HepG2 (cell line): ENCODE data around the gene IL21R. TPM values are rescaled to one million over a fixed set of nuclear protein-coding genes. Genes with fewer than 3 reads are reported as not detected.

Experiments
- ATF7 ChIP-seq, 2 experiments: fragments of 450-650 bp in 1 of 2; sonication (generic) in 1 of 2; formaldehyde crosslinking in 1 of 2; IDR thresholded peaks; 2 replicates each; pipeline versions ENCODE4 v1.4.0 to v1.6.1; 2016 to 2020; ENCODE audit warnings: antibody characterized with exemption in 1 of 2, mild to moderate bottlenecking in 1 of 2, missing genetic modification reagents in 1 of 2
- CHCHD3 ChIP-seq: sonication (generic); formaldehyde crosslinking; IDR thresholded peaks from 2 replicates; pipeline ENCODE4 v1.8.0; 2022; ENCODE audit warnings: mild to moderate bottlenecking, missing genetic modification reagents, moderate library complexity
- CTCF ChIP-seq: sonication (generic); formaldehyde crosslinking; IDR thresholded peaks from 2 replicates; pipeline ENCODE4 v1.5.0; 2020; ENCODE audit warnings: mild to moderate bottlenecking, missing genetic modification reagents, moderate library complexity
- EHMT2 ChIP-seq: fragments of 200-600 bp; sonication (generic); IDR thresholded peaks from 2 replicates; pipeline ENCODE4 v1.7.0; 2017; ENCODE audit warnings: antibody characterized with exemption, low read depth, low read length, borderline replicate concordance
- HMG20A ChIP-seq: IDR thresholded peaks from 2 replicates; pipeline ENCODE4 v1.6.1; 2016; ENCODE audit warnings: borderline replicate concordance
- HNF4A ChIP-seq: sonication (generic); formaldehyde crosslinking; IDR thresholded peaks from 2 replicates; pipeline ENCODE4 v1.4.0; 2020; ENCODE audit warnings: missing genetic modification reagents
- HNF4G ChIP-seq, 2 experiments: sonication (generic) in 1 of 2; formaldehyde crosslinking in 1 of 2; IDR thresholded peaks; 2 replicates each; pipeline versions ENCODE4 v1.4.0 to v1.6.1; 2011 to 2020; ENCODE audit warnings: borderline replicate concordance in 2 of 2, low read depth in 2 of 2, mild to moderate bottlenecking in 2 of 2, low read length in 1 of 2, missing genetic modification reagents in 1 of 2, moderate library complexity in 1 of 2
- MTA1 ChIP-seq: sonication (generic); formaldehyde crosslinking; IDR thresholded peaks from 2 replicates; pipeline ENCODE4 v1.4.0; 2020; ENCODE audit warnings: missing genetic modification reagents, mild to moderate bottlenecking, borderline replicate concordance
- MXI1 ChIP-seq: IDR thresholded peaks from 3 replicates; pipeline ENCODE4 v1.6.1; 2012; ENCODE audit warnings: low read depth, low read length, inconsistent platforms, borderline replicate concordance
- NFKB2 ChIP-seq: sonication (generic); formaldehyde crosslinking; IDR thresholded peaks from 2 replicates; pipeline ENCODE4 v1.4.0; 2020; ENCODE audit warnings: missing genetic modification reagents, borderline replicate concordance
- RARA ChIP-seq: IDR thresholded peaks from 2 replicates; pipeline ENCODE4 v1.6.1; 2016; ENCODE audit warnings: missing genetic modification reagents, missing compliant biosample characterization
- RNF2 ChIP-seq: fragments of 450-650 bp; conservative IDR thresholded peaks from 2 replicates; pipeline ENCODE4 v1.6.1; 2016; ENCODE audit warnings: low read depth
- STAG1 ChIP-seq: sonication (generic); formaldehyde crosslinking; IDR thresholded peaks from 2 replicates; pipeline ENCODE4 v1.4.0; 2020; ENCODE audit warnings: missing genetic modification reagents
- ZIK1 ChIP-seq: sonication (generic); formaldehyde crosslinking; IDR thresholded peaks from 2 replicates; pipeline ENCODE4 v1.5.0; 2020; ENCODE audit warnings: mild to moderate bottlenecking, low read depth, missing genetic modification reagents, borderline replicate concordance
- ZNF788 ChIP-seq: sonication (generic); formaldehyde crosslinking; IDR thresholded peaks from 2 replicates; pipeline ENCODE4 v1.5.0; 2020; ENCODE audit warnings: mild to moderate bottlenecking, missing genetic modification reagents, borderline replicate concordance
- ZSCAN20 ChIP-seq: sonication (generic); formaldehyde crosslinking; IDR thresholded peaks from 2 replicates; pipeline ENCODE4 v1.4.0; 2020; ENCODE audit warnings: missing genetic modification reagents, mild to moderate bottlenecking, borderline replicate concordance
- polyA plus RNA-seq, 8 experiments: library from polyadenylated mRNA; depleted of rRNA in 3 of 8; stranded (reverse) in 7 of 8; unstranded in 1 of 8; fragments of >200 nt; fragmentation: Illumina TruSeq in 4 of 8; extraction: Trizol in 4 of 8; gene quantifications; 2 replicates each; pipeline versions ENCODE4 v1.2.1 to v1.2.3, GENCODE V29; 2011 to 2016; ENCODE audit warnings: low read depth in 4 of 8, missing spikeins in 1 of 8, mixed read lengths in 1 of 8; ENCODE audit not compliant: insufficient read depth in 1 of 8
- total RNA-seq, 5 experiments: library from RNA; depleted of rRNA; stranded (reverse); fragments of >200 nt; fragmentation: Illumina TruSeq; extraction: Trizol; gene quantifications; 2 replicates each; pipeline ENCODE4 v1.2.3, GENCODE V29; 2016; ENCODE audit warnings: low read depth in 1 of 5
- TF ChIP-seq, protein P1 (sequence below): sonication (generic); formaldehyde crosslinking; conservative IDR thresholded peaks from 2 replicates; pipeline ENCODE4 v1.4.0; 2020; ENCODE audit warnings: mild to moderate bottlenecking, missing genetic modification reagents, moderate library complexity
- TF ChIP-seq, protein P2 (sequence below): IDR thresholded peaks from 2 replicates; pipeline ENCODE4 v1.6.1; 2016; ENCODE audit warnings: mild to moderate bottlenecking, missing biosample characterization, missing genetic modification reagents

Gene IL21R
- total and polyA plus RNA-seq, 2 of the 13 experiments (the other 11 are each of a cell fraction or from before 2014, with no cell fraction given), result 0.49 to 0.64 TPM

DNA sequence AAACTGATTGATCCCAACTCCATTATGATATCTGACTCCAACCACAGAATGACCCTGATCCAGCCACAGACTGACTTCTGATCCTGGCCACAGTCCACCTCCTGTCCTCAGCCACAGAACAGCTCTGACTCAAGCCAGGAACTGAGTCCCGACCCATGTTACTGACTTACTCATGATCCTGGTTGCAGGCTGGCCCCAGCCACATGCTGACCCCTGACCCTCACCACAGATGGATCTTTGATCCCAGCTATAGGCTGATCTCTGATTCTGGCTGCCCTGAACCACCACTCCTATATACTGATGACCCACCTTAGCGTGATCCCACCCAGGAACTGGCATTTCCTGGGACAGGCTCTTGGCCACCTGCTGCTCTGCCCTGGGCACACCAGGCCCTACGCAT lies 32.2 kb upstream of the IL21R start (continued):
- TF ChIP-seq HNF4G (IDR thresholded peaks at IDR 0.05; ENCODE audit: borderline replicate concordance, low read depth, low read length) (0 out of 2 replicates have a peak, but pooled peaks have one; percentile 35), HNF4G (CRISPR knock-in tag; IDR thresholded peaks at IDR 0.05; ENCODE audit: borderline replicate concordance, low read depth) (peak; percentile 45; the same call in 1 of the 2 replicates), CHCHD3 (CRISPR knock-in tag) (0 out of 2 replicates have a peak, but pooled peaks have one; percentile 41), ZSCAN20 (CRISPR knock-in tag) (peak; percentile 61; the same call in 1 of the 2 replicates), STAG1 (peak; percentile 13; the same call in 1 of the 2 replicates), CTCF (CRISPR knock-in tag) (0 out of 2 replicates have a peak, but pooled peaks have one; percentile 4), RARA (CRISPR knock-in tag) (peak; percentile 76), HNF4A (CRISPR knock-in tag) (peak; percentile 71), RNF2 (no peak), ZNF788 (CRISPR knock-in tag) (0 out of 2 replicates have a peak, but pooled peaks have one; percentile 24), NFKB2 (CRISPR knock-in tag) (0 out of 2 replicates have a peak, but pooled peaks have one; percentile 25), ATF7 (IDR thresholded peaks at IDR 0.05) (no peak), ATF7 (CRISPR knock-in tag; IDR thresholded peaks at IDR 0.05) (0 out of 2 replicates have a peak, but pooled peaks have one; percentile 17), EHMT2 (no peak), MTA1 (peak; percentile 28; the same call in 1 of the 2 replicates), HMG20A (no peak; the same call in 1 of the 2 replicates), ZIK1 (CRISPR knock-in tag) (no peak), MXI1 (peak; percentile 54; the same call in 1 of the 3 replicates)
- TF ChIP-seq, protein P1, sequence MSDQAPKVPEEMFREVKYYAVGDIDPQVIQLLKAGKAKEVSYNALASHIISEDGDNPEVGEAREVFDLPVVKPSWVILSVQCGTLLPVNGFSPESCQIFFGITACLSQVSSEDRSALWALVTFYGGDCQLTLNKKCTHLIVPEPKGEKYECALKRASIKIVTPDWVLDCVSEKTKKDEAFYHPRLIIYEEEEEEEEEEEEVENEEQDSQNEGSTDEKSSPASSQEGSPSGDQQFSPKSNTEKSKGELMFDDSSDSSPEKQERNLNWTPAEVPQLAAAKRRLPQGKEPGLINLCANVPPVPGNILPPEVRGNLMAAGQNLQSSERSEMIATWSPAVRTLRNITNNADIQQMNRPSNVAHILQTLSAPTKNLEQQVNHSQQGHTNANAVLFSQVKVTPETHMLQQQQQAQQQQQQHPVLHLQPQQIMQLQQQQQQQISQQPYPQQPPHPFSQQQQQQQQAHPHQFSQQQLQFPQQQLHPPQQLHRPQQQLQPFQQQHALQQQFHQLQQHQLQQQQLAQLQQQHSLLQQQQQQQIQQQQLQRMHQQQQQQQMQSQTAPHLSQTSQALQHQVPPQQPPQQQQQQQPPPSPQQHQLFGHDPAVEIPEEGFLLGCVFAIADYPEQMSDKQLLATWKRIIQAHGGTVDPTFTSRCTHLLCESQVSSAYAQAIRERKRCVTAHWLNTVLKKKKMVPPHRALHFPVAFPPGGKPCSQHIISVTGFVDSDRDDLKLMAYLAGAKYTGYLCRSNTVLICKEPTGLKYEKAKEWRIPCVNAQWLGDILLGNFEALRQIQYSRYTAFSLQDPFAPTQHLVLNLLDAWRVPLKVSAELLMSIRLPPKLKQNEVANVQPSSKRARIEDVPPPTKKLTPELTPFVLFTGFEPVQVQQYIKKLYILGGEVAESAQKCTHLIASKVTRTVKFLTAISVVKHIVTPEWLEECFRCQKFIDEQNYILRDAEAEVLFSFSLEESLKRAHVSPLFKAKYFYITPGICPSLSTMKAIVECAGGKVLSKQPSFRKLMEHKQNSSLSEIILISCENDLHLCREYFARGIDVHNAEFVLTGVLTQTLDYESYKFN, result peak; percentile 56
- TF ChIP-seq, protein P2, sequence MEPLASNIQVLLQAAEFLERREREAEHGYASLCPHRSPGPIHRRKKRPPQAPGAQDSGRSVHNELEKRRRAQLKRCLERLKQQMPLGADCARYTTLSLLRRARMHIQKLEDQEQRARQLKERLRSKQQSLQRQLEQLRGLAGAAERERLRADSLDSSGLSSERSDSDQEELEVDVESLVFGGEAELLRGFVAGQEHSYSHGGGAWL, result no peak
